EL (cell line): Measurements from ENCODE around the gene AFAP1.
"Not testable (repeated sequence)": the region's sequence is repeated elsewhere in the genome, so short reads cannot be mapped to it uniquely, and the experiment has no call there.

Experiments used
- DNase-seq: peaks from one replicate; pipeline ENCODE4 v3.0.0-alpha.2; 2016

Gene AFAP1

GRCh38 chr4:7944599-7945220 lies 5.0 kb upstream of the AFAP1 start:
- DNase-seq, result no peak

- not testable (repeated sequence) for DNase-seq
Measured at GRCh38 chr4:7943688-7944087, 4.0 kb upstream of the AFAP1 start.

- no peak for DNase-seq
Measured at GRCh38 chr4:7943211-7943610, 3.5 kb upstream of the AFAP1 start.

DNA sequence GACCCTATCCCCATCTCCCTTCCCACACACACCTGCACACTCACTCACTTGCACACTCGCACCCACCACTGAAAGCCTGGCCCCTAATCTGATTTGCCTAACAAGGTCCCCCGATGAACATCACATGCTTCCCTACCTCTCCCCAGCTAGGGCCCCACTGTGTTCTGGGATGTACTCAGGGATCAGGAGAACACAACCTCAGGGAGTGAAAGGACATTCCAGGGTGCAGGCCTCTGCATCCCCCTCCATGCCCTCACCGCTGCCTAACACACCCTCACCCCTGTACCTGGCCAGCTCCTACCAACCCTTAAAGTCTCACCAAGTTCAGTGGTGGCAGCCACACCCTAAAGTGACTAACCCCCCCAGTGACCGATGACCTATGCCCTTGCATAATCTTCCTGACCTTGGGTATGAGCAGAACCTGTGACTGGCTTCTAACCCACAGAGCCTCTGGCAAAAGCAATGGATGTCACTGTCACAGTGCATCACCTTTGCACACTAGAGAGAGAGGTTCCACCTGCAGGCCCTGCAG lies 2.4 kb upstream of the AFAP1 start:
- DNase-seq, result no peak

- DNase-seq, result peak; percentile 53
Measured at GRCh38 chr4:7941111-7941964, 1.7 kb upstream of the AFAP1 start.

DNA sequence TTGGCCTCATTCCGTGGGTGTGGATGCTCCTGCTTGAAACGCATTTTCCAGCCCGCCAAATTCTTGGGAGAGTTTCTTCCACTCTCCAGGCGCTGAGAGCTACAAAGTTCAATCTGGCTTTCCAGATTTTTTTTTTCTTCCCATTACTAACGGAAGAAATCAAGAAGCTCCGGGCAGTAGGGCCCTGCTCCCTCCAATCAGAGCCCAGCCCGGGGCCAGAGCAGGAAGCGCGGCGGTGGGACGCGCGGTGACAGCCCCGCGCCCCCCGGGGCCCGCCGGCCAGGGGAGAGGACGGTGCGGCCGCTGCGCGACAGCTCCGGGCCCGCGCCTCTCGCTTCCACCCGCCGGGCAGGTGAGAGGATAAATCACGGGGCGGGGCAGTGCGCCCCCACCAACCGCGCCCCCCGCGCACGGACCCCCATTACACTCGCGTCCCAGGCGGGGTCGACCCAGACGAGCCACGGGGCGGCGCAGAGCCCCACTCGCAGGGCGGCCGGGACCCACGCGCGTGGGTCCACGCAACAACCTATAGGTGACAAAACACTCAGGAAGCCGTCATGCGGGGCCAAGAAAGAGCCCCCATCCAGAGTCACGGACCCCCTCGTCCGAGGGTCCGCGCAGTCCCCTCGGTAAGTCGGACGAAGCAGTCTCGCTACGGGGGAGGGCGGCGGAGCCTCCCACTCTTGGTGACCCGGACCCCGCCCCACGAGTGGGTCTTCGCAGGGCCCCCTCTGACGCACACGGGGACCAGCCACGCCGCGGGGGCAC lies 868 bp downstream of the AFAP1 start:
- DNase-seq, result peak; percentile 58

GRCh38 chr4:7938266-7938608 lies 1.4 kb downstream of the AFAP1 start:
- peak; percentile 27 for DNase-seq

GRCh38 chr4:7937006-7937405 lies 2.7 kb downstream of the AFAP1 start:
- no peak for DNase-seq

GRCh38 chr4:7933651-7934510 lies 5.8 kb downstream of the AFAP1 start:
- DNase-seq, result peak; percentile 52

DNA sequence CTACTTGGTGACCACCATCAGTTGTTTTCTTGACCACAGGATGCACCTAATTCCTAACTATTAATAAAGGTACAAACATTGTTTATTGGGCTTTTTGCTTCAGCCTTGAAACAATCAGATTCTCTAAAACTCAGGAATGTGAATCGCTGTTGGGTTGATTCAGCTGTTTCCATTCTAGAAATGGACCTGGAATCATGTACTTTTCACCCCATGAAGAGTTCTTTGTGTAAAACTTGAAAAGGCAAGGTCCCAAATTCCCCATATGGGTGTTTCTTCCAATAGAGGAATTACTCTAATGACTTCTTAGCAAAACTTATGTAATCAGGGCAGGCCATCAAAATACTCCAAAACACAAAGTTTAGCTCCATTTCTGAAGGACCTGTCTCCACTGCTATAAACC lies 7.4 kb downstream of the AFAP1 start:
- no peak for DNase-seq

DNA sequence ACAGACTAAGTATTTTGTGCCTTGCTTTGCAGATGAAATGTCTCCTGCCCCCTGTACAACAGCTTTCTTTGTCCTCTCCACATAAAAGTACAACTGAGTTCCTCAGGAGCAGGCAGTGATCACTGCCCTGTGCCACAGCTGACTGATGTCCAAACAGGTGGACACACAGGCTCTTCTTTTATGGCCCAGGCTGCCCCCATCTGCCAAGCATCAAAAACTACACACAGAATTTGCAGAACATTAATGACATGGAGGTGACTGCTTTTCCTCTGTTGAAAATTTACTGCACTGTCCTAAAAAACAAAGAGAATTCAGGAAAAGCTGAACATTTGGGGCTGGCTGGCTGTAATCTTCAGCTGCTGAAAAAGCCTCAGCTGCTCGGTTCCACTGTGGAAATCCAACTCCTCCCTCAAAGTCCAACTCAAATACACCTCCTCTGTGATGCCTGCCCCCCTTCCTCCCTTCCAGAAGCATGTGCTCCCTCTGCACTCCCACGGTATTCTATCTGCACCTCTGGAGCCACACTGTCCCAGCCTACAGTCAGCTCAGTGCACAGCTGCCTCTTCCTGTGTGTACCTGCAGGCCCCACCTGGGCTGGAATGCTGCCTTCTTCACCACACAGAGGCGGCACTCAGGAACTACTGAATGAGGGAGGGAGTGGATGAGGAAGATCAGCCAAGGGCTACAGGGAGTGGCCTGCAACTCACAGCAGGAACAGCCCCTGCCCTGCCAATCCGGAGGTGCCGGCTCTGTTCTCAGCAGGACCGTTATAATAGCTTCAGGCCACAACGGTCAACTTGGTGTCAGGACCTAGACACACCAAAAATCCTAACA lies 10.3 kb downstream of the AFAP1 start:
- DNase-seq, result peak; percentile 41

GRCh38 chr4:7928711-7929110 lies 10.9 kb downstream of the AFAP1 start:
- DNase-seq, result no peak

GRCh38 chr4:7926822-7927221 lies 12.8 kb downstream of the AFAP1 start:
- no peak for DNase-seq

- no peak for DNase-seq
Measured at GRCh38 chr4:7924570-7924969, 15.1 kb downstream of the AFAP1 start.

GRCh38 chr4:7924163-7924562 lies 15.5 kb downstream of the AFAP1 start:
- DNase-seq, result peak; percentile 59

- DNase-seq, result no peak
Measured at GRCh38 chr4:7922466-7922865, 17.2 kb downstream of the AFAP1 start.

DNA sequence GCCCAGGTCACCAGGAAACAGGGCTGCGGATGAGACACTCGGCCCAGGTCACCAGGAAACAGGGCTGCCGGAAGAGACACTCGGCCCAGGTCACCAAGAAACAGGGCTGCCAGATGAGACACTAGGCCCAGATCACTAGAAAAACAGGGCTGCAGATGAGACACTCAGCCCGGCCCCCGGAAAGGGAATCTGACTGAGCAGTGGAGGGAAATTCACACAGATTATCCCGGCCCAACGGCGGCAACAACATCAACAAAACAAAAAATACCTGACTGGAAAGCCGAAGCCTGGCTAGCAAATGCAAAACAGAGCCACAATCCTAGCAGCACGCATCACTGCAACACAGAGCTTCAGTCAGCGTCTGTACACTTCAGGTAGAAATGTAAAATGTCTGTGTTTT lies 20.7 kb downstream of the AFAP1 start:
- no peak for DNase-seq

DNA sequence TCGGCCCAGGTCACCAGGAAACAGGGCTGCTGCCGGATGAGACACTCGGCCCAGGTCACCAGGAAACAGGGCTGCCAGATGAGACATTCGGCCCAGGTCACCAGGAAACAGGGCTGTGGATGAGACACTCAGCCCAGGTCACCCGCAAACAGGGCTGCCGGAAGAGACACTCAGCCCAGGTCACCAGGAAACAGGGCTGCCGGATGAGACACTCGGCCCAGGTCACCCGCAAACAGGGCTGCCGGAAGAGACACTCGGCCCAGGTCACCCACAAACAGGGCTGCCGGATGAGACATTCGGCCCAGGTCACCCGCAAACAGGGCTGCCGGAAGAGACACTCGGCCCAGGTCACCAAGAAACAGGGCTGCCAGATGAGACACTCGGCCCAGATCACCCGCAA lies 21.5 kb downstream of the AFAP1 start:
- not testable (repeated sequence) for DNase-seq

- DNase-seq, result no peak
Measured at GRCh38 chr4:7917669-7918068, 22.0 kb downstream of the AFAP1 start.

GRCh38 chr4:7915875-7916242 lies 23.8 kb downstream of the AFAP1 start:
- no peak for DNase-seq

DNA sequence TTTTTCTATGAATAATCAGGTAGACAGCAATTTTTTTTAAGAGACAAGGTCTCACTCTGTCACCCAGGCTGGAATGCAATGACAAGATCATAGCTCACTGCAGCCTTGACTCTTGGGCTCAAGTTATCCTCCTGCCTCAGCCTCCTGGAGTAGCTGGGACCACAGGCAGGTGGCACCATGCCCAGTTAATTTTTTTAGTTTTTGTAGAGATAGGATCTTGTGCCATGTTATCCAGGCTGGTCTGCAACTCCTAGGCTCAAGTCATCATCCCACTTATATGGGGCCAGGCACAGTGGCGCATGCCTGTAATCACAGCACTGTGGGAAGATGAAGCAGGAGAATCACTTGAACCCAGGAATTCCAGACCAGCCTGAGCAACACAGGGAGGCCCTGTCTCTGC lies 26.8 kb downstream of the AFAP1 start:
- DNase-seq, result peak; percentile 52
